Glomerular endothelial cell (primary cell): ENCODE data around the gene NDUFS6. TPM values are rescaled to one million over a fixed set of nuclear protein-coding genes. Genes with fewer than 3 reads are reported as not detected.

Experiments
- DNase-seq: peaks from one replicate; pipeline ENCODE4 v3.0.0-alpha.2; 2011; ENCODE audit warnings: low read depth, low spot score; ENCODE audit errors: extremely low read depth
- total RNA-seq: library from RNA; depleted of rRNA; stranded (reverse); fragments of >200 nt; gene quantifications from 2 replicates; pipeline ENCODE4 v1.2.3, GENCODE V29; 2015

Gene NDUFS6
- 71.9 and 92.5 TPM in 2 replicates for total RNA-seq

DNA sequence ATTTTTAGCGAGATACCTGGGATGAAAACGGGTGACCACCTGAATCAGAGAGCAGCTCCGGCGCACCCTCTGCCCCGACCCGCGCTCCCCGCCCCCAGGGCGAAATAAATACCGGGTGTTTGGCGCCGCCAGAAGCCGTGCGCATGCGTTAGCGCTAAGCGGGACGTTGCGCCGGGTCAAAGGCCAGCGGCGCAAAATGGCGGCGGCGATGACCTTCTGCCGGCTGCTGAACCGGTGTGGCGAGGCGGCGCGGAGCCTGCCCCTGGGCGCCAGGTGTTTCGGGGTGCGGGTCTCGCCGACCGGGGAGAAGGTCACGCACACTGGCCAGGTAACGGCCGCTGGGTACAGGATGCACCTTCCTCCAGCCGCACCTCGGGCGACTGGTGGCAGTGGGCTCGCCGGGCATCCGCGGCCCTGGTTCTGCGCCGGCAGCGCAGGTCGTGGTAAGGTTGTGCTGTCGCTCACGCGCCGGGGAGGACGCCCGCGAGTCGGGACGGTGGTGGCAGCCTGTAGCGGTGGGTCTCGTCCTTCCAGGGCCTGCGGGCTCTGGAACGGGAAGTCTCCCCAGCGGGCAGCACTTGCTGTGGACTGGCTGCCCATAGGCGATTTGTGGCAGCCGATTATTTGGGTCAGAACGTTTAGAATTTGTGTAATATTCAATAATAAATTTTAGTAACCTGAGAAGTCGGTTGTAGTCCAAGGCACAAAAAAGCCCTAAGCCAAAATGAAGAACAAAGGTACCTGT lies at the start of gene NDUFS6:
TSS of gene NDUFS6 (plus strand) at position 186 of the 745 bp plus-strand sequence. CDS start at position 197, 11 bp downstream.
- DNase-seq, result no peak

DNA sequence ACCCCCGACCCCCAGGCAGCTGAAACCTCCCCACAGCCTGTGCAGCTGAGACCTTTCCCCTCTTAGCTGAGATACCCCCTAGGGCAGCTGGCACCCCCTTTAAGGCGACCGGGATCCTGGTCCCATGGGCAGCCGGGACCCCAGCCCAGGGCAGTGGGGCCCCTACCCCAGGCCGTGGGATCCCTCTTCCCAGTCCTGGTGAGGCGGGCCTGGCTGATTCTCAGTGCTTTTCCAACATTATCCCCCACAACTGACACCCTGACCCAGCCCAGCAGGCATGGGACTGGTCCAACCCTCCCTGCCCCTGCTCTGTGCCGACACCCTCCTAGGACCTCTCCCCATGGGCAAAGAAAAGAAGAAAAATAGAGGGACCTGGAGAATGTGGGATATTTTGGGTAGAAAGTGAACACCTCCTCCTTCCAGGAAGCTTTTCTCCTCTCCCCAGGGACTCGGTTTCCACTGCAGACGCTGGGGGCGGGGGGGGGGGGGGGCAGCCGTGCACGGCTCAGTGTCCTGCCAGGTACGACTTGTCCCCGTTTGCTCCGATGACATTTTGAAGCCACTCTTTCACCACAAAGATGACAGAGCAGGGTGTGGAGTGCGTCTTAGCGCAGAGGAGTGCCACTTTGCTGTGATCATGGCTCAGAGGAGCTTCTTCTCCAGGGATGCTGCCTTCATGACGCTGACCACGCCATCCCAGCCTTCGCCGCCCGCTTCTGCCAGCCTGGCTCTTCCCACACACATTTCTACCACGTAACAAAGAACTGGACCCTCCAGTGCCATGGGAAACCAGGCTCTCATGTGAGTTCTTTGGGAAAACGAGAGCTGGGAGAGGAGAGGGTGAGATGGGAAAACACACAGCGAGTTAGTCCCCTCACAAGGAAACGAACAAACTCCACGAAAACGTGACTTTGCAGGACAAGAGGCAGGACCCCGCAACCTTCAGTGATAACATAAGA lies 49.1 kb upstream of the NDUFS6 start:
- DNase-seq, result no peak

DNA sequence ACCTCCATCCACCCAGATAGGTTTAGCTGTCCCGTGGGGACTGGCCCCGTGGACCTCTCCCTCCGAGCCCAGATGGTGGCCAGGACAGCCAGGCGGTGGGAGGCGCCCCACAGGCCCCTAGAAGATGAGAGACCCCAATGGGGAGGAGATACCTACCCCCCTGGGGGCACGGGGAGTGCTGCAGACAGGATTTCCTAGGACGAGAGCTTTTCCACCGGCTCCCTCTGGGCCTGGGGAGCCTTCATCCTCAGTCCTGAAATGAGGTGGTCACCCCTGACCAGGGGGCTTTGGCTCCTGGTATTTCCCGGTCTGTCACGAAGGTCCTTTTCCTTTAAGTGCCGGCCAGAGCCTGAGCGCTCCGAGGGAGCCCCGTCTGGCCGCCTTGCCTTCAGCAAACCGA lies 48.3 kb upstream of the NDUFS6 start:
- DNase-seq, result no peak

DNA sequence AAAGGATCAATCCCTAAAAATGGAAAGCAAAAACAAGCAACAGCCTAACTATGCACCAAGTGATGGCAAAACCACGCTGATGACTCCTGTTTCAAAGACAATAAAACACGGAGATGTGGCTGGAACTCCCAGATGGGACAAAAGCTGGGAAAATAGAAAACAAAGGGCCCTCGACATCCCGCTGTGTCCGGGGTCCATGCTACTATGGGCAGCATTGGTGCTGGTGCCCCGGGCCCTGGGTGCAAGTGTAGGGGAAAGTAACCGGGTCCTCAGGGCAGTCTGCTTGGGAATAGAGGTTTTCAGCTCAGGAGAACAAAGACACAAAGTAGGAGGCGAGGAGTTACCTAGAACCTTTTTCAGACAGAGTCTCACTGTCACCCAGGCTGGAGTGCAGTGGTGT lies 47.7 kb upstream of the NDUFS6 start:
- no peak for DNase-seq

DNA sequence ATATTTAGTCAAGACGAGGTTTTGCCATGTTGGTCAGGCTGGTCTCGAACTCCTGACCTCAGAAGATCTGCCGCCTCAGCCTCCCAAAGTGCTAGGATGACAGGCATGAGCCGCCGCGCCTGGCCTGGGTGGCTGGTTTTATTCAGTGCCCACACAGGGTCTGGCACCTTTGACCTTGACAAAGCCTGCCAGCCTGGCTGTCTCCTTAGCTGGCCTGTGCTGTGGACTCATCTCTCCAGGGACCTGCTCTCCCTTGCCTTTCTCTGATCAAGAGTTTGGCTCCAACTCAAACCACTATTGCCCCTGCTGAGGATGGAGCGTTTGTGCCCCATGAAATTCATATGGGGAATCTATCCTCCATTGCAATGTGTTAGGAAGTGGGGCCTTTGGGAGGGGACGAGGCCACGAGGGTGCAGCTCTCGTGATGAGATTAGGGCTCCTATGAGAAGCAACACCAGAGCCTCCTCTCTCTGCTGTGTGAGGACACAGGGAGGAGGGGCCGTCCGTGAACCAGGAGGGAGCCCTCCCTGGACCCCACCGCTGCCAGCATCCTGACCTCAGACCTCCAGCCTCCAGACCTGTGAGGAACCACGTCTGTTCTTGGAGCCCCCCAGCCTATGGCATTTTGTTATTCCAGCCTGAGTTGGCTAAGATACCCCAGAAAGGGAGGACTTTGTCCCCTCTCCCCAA lies 46.5 kb upstream of the NDUFS6 start:
- DNase-seq, result no peak

DNA sequence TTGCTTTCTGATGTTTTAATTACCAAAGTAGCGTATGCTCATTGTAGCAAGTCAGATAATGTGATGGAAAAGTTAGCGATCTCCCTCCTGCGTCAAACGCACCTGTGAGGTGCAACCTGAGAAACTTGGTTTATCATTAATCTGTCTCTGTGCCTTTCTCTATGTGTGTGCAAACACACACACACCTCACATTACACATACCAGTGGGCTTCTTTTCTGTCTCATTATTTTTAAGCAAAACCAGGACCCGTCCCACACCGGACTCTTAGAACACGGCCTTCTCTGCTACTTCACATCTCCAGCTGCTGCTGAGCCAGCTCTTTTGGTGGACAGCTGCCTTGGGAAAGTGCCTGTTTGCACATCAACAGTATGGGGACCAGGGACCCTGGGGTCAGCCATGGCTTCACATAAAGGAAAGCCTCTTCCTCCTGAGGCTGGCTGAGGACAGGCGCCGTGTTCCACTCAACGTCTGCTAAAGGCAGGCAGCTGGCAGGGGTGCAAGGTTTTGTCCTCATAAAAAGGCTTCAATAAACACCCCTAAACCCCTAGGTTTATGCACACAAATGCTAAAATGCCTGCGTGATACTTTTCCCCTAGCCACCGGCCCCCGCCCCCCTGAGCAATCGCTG lies 45.8 kb upstream of the NDUFS6 start:
- no peak for DNase-seq

DNA sequence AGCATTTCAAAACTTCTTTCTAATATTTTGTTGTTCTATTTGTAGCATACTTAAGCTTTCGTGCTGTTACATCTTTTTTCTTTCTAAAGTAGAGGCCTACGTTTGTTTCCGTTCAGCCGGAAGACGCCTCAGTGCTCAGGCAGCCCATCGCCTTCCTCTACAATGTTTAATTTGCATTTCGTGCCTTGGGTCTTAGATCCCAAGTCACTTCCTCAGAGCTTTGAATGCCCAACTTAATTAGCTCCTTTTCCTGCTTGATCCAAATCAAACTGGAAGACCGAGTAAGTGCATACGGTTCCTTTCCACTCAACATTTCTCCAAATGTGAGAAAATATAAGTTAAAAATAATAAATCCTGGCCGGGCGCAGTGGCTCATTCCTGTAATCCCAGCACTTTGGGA lies 44.7 kb upstream of the NDUFS6 start:
- DNase-seq, result no peak

DNA sequence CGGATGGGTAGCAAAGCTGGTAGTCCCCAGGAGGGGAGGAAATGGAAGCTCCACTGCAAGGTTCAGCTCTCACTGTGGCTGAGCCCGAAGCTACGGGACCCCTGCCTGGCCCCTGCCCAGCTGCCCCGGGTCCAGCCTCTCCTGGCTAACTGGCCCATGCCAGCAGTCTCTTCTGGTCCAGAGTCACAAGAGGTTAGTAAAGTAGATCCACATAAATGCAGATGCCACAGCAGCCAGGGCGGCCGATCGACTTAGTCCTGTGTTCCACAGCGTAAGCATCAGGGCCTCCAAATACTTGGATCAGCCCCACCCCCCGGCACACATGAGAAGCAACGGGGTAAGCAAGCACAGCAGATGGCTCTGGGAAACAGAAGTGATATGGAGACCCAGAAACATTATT lies 43.7 kb upstream of the NDUFS6 start:
- DNase-seq, result no peak

DNA sequence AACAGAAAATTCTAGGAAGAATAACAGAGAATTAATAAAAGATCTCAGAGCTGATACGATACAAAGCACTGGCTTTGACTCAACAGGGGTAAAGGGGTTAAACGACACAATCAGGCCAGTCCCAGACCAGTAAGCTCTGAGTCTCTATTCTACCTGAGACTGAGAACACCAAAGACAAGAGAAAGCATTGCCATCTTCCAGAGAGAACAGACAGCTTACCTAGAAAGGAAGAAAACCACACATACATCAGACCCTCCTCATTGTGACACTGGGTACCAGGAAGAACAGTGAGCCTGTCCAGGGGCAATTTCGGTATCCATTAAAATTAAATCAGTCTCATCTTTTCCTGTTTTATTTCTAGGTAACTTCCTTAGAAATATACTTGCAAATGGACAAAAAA lies 42.6 kb upstream of the NDUFS6 start:
- no peak for DNase-seq

DNA sequence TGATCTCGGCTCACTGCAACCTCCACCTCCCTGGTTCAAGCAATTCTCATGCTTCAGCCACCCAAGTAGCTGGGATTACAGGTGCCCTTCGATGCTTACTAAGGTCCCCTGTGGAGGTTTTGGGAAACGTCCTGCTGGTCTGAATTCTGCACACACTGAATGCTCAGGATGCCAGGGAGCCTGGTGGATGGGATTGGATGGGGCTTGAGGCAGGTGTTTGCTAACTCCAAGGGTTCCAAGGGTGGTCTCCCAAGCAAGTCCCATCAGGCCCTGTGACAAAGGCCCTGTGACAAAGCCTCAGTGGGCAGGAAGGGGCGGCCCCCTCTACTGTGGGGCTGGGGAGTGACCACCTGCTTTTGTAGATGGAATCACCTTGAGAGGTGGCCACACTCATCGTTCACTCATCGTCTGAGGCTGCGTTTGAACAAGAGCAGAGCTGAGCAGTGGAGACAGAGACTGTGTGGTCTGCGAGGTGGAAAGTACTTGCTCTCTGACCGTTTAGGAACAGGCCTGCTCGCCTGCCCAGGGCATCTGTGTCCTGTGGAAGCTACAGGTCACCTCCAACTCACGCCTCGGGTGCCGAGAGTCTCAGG lies 41.7 kb upstream of the NDUFS6 start:
- DNase-seq, result no peak

DNA sequence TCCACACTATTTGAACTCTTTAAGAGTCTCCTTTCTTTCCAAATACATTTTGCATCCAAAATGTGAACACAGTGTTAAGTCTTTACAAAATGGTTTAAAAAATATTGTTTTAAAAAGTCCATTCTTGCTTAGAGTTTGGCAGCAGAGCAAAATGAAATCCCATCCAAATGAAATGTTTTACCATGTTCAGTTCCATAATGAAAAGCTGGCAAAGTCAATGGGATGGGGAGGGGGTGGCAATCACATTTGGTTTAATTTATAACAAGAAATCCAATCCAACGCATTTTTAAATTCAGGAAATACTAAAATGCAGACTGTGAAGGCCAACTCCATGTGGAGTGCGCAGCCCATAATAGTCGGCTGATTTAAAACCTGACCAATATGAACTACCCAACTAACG lies 41.0 kb upstream of the NDUFS6 start:
- DNase-seq, result no peak

DNA sequence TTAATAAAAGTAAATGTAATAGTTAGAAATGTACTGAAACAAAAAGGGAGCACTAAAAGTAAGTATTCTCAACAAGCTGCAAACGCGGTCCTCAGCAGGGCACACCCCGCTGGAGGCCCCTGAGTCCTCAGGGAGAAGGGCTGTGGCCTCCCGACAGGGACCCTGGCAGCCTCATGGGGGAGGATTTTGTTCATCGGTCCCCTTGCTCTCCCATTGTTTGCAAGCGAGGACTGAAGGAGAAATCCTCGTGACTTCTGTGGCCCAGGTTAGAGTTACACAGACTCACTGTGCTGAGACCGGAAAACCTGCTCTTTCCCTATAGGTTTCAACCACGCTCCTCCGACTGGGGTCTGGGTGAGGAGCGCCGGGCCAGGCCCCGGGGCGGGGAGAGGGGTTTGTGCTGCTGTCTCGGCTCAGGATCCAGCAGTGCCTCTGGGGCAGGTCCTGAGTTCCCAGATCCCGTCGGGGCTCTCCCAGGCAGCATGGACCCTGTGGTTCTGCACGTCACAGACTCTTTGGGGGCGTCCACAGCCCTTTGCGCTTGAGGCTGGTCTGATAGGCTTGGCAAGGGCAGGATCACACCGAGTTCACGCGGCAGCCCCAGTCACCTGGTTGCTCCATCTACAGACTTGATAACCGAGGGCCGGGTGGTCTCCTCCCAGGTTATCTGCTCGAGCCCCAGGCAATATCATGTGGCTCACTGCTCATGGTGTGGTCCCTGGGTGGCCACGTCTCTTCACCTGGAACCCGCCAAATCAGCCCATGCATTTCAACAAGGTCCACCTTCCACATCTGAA lies 40.4 kb upstream of the NDUFS6 start:
- DNase-seq, result no peak

DNA sequence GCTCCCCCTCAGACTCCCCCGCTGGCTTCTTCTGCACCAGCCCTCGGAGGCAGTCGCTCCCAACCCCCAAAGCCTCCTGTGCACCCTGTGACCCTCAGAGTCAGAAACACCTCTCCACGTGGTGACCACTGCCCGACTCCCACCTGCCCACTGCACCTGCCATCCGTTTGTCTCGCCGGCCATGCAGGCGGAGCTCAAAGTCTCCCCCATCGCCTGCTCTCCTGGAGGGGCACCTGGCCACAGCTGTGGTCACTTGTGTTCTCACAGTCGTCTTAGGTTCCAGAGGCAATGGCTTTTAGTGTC lies 39.8 kb upstream of the NDUFS6 start:
- no peak for DNase-seq

DNA sequence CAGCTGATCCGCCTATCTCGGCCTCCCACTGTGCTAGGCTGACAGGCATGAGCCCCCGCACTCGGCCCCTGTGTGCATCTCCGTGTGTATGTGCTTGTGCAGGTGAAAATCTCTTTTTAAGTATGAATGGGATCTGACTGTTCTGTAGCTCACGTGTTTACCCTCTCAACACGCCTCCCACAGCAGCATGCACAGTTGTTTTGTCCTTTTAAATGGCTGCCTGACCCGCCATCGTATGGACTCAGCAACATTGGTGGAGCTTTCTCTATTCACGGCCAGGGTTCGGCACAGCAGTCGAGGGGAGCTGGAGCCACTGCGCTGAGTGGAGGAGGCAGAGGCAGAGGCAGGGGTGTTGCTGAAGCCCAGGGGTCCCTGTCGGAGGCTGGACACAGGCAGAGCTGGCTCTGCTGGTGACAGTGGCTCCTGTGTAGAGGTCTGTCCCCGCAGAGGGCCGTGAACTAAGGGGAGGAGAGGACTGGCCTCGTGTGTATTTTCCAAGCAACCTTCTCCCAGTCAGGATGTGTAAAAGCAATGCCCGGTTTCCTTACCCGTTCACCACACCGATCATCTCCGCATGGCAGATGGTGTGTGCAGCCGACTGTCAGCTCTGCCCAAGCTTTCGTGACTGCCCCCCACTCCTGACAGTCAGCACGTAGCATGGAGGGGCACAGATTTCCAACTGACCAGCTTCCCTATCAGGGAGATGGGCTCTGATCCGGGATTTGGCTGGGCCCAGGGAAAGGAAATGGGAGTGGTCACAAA lies 38.9 kb upstream of the NDUFS6 start:
- DNase-seq, result no peak

DNA sequence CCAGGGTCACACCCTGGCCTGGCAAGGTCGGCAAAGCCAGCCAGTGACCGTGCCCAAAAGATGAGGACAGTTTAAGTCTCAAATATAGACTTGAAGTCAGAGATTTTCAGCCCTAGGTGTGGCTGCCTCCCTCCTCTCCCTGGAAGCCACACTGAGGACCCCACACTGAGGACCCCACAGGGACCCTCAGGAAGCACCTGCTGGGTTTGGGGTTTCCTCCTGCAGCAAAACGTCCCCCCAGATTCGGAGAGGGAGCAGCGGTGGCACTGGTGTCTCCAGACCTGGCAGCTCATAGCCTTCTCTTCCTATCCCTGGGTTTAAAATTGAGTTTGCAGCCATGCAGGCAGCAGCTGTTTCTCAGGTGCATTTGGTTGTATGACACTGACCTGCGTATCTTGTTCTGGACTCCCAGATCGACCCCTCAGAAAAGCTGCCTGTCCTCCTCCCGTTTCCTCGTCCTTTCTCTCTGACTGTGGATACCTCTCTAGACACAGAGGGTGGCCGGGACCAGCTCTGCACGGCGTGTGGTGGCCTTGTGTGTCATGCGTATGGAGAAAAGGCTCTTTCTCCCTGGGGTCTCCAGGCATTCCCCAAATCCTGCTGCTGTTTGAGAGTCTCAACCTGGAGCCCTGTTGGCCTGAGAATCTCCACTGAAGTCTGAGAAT lies 38.2 kb upstream of the NDUFS6 start:
- DNase-seq, result no peak

DNA sequence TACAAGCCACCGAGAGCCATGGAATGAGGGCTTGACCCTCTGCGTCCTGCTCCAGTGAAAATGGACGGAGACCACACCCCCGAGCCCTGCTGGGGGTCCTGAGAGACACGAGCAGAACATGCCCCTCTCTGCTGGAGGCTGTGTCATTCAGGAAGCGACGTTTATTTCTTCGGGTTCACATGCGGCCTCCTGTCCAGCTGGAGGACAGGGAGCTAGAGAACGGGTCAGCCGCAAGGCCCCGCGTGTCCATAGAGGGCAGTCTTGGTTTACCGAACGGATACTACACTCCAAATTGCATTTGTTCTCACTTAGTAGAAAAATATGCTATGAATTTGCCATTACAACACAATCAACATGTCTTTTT lies 37.7 kb upstream of the NDUFS6 start:
- DNase-seq, result peak; percentile 61

DNA sequence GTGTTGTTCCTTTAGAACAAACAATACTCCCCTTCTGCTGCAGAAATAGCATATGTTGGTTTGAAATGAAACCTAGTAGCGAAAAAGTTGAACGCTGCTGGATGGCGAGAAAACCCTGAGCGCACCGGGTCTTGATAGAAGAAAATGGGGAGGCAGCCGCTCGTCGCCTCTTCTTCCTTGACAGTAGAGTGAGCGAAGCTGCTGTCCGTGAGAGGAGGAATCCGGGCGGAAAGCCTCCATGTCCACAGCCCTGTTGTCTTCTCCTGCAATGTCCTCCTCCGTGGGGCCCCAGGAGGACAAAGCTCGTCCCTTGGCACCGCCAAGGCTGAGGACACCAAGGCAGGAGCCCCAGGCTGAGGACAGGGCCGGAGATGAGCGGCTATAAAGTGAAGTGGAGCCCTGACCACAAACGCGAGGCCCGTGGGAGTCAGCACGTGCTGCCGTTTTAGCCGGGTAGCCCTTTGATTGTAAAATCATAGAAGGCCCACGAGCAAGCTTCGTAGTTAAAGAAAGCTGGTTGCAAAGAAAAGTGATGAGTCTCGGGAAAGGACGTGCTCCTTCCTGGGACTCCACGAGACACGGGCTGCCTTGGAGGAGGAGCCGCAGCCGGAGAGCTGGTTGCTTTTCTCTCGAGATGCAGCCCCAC lies 37.1 kb upstream of the NDUFS6 start:
- no peak for DNase-seq

DNA sequence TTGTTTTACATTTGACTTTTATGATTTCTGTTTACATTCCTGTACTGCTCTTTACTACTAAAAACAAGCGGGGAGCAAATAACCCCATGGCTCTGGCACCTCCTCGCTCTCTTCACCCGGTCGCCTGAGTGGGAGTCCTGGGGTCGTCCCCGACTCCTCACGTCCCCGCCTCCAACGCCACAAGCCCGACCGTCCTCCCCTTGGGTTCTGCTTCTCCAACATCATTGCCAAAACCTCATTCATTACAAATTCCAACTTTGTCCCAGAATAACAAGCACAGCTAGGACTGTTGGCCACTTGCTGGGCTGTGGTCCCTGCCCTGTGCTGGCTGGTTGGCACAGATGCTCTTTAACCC lies 36.6 kb upstream of the NDUFS6 start:
- no peak for DNase-seq
